Measurements from ENCODE around the gene YES1. TPM values are rescaled to one million over a fixed set of nuclear protein-coding genes. Genes with fewer than 3 reads are reported as not detected.
"Not testable (repeated sequence)": the region's sequence is repeated elsewhere in the genome, so short reads cannot be mapped to it uniquely, and the experiment has no call there.

YES1 gene
- polyA plus RNA-seq, 4 donors, result 65.4 to 83.7 (median 80.5) TPM

GRCh38 chr18:741931-742512 is 70.0 kb downstream of the YES1 start:
- DNase-seq (ENCODE audit: low read depth in 4 of 4, low spot score in 3 of 4), result peak in 2 of 4 donors; percentile 8 to 16

GRCh38 chr18:732371-732770 is 79.7 kb downstream of the YES1 start:
- no peak for DNase-seq (ENCODE audit: low read depth in 4 of 4, low spot score in 3 of 4)

GRCh38 chr18:731185-731584 is 80.9 kb downstream of the YES1 start:
- DNase-seq (ENCODE audit: low read depth in 4 of 4, low spot score in 3 of 4), result no peak

- no peak for DNase-seq (ENCODE audit: low read depth in 4 of 4, low spot score in 3 of 4)
Observed at GRCh38 chr18:730692-731091, 81.3 kb downstream of the YES1 start.

GRCh38 chr18:730120-730519 is 81.9 kb downstream of the YES1 start:
- not testable (repeated sequence) for DNase-seq (ENCODE audit: low read depth in 4 of 4, low spot score in 3 of 4)

- no peak for DNase-seq (ENCODE audit: low read depth in 4 of 4, low spot score in 3 of 4)
Observed at GRCh38 chr18:725646-726045, 86.4 kb downstream of the YES1 start.

GRCh38 chr18:723541-724080 is 88.4 kb downstream of the YES1 start:
- DNase-seq (ENCODE audit: low read depth in 4 of 4, low spot score in 3 of 4), result no peak

- DNase-seq (ENCODE audit: low read depth in 4 of 4, low spot score in 3 of 4), result no peak
Observed at GRCh38 chr18:717003-717402, 95.0 kb downstream of the YES1 start.

GRCh38 chr18:715626-716025 is 96.4 kb downstream of the YES1 start:
- DNase-seq (ENCODE audit: low read depth in 4 of 4, low spot score in 3 of 4), result no peak

- no peak for DNase-seq (ENCODE audit: low read depth in 4 of 4, low spot score in 3 of 4)
Observed at GRCh38 chr18:713135-713490, 98.9 kb downstream of the YES1 start.

- peak; percentile 49 to 70 (median 67) for DNase-seq (ENCODE audit: low read depth in 4 of 4, low spot score in 3 of 4)
Observed at GRCh38 chr18:712401-713134, 99.5 kb downstream of the YES1 start, which contains the start of gene ENOSF1. Gene ENOSF1 (minus strand): TSS chr18:712630. CDS start chr18:712587, 43 bp downstream.

- DNase-seq (ENCODE audit: low read depth in 4 of 4, low spot score in 3 of 4), result peak; percentile 34 to 61 (median 58)
Observed at GRCh38 chr18:711657-712400, 100.2 kb downstream of the YES1 start.

GRCh38 chr18:711310-711656 is 100.8 kb downstream of the YES1 start:
- peak in 2 of 4 donors; percentile 8 to 17 for DNase-seq (ENCODE audit: low read depth in 4 of 4, low spot score in 3 of 4)

- DNase-seq (ENCODE audit: low read depth in 4 of 4, low spot score in 3 of 4), result no peak
Observed at GRCh38 chr18:710418-711300, 101.4 kb downstream of the YES1 start.

GRCh38 chr18:709771-710170 is 102.3 kb downstream of the YES1 start:
- no peak for DNase-seq (ENCODE audit: low read depth in 4 of 4, low spot score in 3 of 4)

- no peak for DNase-seq (ENCODE audit: low read depth in 4 of 4, low spot score in 3 of 4)
Observed at GRCh38 chr18:708096-708495, 103.9 kb downstream of the YES1 start.

- DNase-seq (ENCODE audit: low read depth in 4 of 4, low spot score in 3 of 4), result no peak
Observed at GRCh38 chr18:706405-706804, 105.6 kb downstream of the YES1 start.

- no peak for DNase-seq (ENCODE audit: low read depth in 4 of 4, low spot score in 3 of 4)
Observed at GRCh38 chr18:703213-703967, 108.7 kb downstream of the YES1 start.

GRCh38 chr18:697800-698199 is 114.2 kb downstream of the YES1 start:
- peak in 2 of 4 donors; percentile 13 to 20 for DNase-seq (ENCODE audit: low read depth in 4 of 4, low spot score in 3 of 4)

GRCh38 chr18:697012-697411 is 115.0 kb downstream of the YES1 start:
- no peak for DNase-seq (ENCODE audit: low read depth in 4 of 4, low spot score in 3 of 4)

Data from right renal pelvis (tissue), 4 donors.